HCT116 (cell line): ENCODE data around the gene PRMT7. TPM values are rescaled to one million over a fixed set of nuclear protein-coding genes. Genes with fewer than 3 reads are reported as not detected.

Experiments
- ATAC-seq: fragments of 200-7000 bp; cut with Tn5 transposase; 2 replicates; pipeline ENCODE4 v1.9.1; 2020; ENCODE audit warnings: mild to moderate bottlenecking, moderate library complexity
- BruUV-seq: library from RNA; stranded (reverse); fragments of 400-500 nt; replicated peaks from 2 replicates; lab custom pipeline; 2021; lab: Mats Ljungman, UMichigan
- CTCF ChIA-PET: fragments of 300-600 bp; sonication (Branson Sonifier 250); formaldehyde crosslinking; loops from one replicate; lab custom pipeline; 2021; ENCODE audit warnings: antibody characterized with exemption; lab: Charles Lee
- POLR2A ChIA-PET: fragments of 300-600, 350-600 bp; sonication (Branson Sonifier 250); formaldehyde crosslinking; loops from one replicate; lab custom pipeline; 2021; ENCODE audit warnings: antibody characterized with exemption; lab: Charles Lee
- RAD21 ChIA-PET, 2 experiments: fragments of 300-600 bp; sonication (Branson Sonifier 250); formaldehyde crosslinking; loops; one replicate each; lab custom pipeline; 2023; ENCODE audit warnings: low total read pairs in 2 of 2; ENCODE audit not compliant: uncharacterized antibody in 2 of 2, unreplicated experiment in 2 of 2, low non-redundant PET in 1 of 2; lab: Charles Lee
- DNase-seq: peaks from one replicate; pipeline ENCODE4 v3.0.0-alpha.2; 2010; ENCODE audit warnings: low read depth, low spot score
- H2AFZ ChIP-seq: fragments of 200-600 bp; shearing (Covaris generic), sonication (generic); 2 replicates; pipeline ENCODE4 v1.6.1; 2017; ENCODE audit warnings: low read depth, mixed run types, mixed read lengths, antibody characterized with exemption, low read length; ENCODE audit not compliant: poor library complexity, severe bottlenecking
- H3K27ac ChIP-seq: 2 replicates; pipeline ENCODE4 v1.5.1; 2012; ENCODE audit warnings: low read depth, low read length
- H3K27me3 ChIP-seq: fragments of 200-600 bp; sonication (generic); 2 replicates; pipeline ENCODE4 v1.6.1; 2016; ENCODE audit warnings: mixed run types, low read length, mixed read lengths; ENCODE audit not compliant: insufficient read depth
- H3K36me3 ChIP-seq, 2 experiments: fragments of 200-500 bp in 1 of 2; fragments of 200-600 bp in 1 of 2; sonication (Bioruptor generic) in 1 of 2; sonication (generic) in 1 of 2; 2 replicates each; pipeline versions ENCODE4 v1.5.1 to v1.6.1; 2014 to 2016; ENCODE audit warnings: low read length in 2 of 2, inconsistent platforms in 1 of 2, mixed read lengths in 1 of 2, mixed run types in 1 of 2; ENCODE audit not compliant: insufficient read depth in 2 of 2, control insufficient read depth in 1 of 2
- H3K4me1 ChIP-seq, 2 experiments: fragments of 200-600 bp in 1 of 2; sonication (generic) in 1 of 2; 2 replicates each; pipeline versions ENCODE4 v1.5.1 to v1.6.1; 2012 to 2017; ENCODE audit warnings: low read length in 2 of 2, inconsistent platforms in 1 of 2, mild to moderate bottlenecking in 1 of 2, mixed read lengths in 1 of 2, mixed run types in 1 of 2, moderate library complexity in 1 of 2; ENCODE audit not compliant: insufficient read depth in 2 of 2, control insufficient read depth in 1 of 2
- H3K4me2 ChIP-seq: fragments of 200-600 bp; sonication (generic); 2 replicates; pipeline ENCODE4 v1.6.1; 2017; ENCODE audit warnings: mixed run types, low read length, mixed read lengths
- H3K4me3 ChIP-seq, 2 experiments: fragments of 200-600 bp in 1 of 2; sonication (generic) in 1 of 2; replicated peaks in 1 of 2; 2 replicates each; pipeline ENCODE4 v1.5.1; 2011 to 2016; ENCODE audit warnings: low read length in 2 of 2, control low read depth in 1 of 2, low read depth in 1 of 2, mild to moderate bottlenecking in 1 of 2, mixed read lengths in 1 of 2, mixed run types in 1 of 2
- H3K79me2 ChIP-seq: fragments of 200-600 bp; sonication (generic); 2 replicates; pipeline ENCODE4 v1.6.1; 2017; ENCODE audit warnings: mild to moderate bottlenecking, mixed run types, low read length, moderate library complexity, mixed read lengths; ENCODE audit not compliant: insufficient read depth
- H3K9ac ChIP-seq: fragments of 200-600 bp; sonication (generic); 2 replicates; pipeline ENCODE4 v1.6.1; 2016; ENCODE audit warnings: low read length, mixed read lengths
- H3K9me2 ChIP-seq: fragments of 200-600 bp; sonication (generic), shearing (Covaris generic); 2 replicates; pipeline ENCODE4 v1.6.1; 2017; ENCODE audit warnings: mixed run types, mild to moderate bottlenecking, moderate library complexity; ENCODE audit not compliant: insufficient read depth
- H3K9me3 ChIP-seq, 2 experiments: fragments of 200-500 bp in 1 of 2; fragments of 200-600 bp in 1 of 2; sonication (Bioruptor generic) in 1 of 2; sonication (generic) in 1 of 2; 2 replicates each; pipeline ENCODE4 v1.6.1; 2014 to 2017; ENCODE audit warnings: low read length in 2 of 2, mixed read lengths in 2 of 2, inconsistent platforms in 1 of 2, low read depth in 1 of 2, mild to moderate bottlenecking in 1 of 2, mixed run types in 1 of 2, moderate library complexity in 1 of 2; ENCODE audit not compliant: control insufficient read depth in 1 of 2, insufficient read depth in 1 of 2
- H4K20me1 ChIP-seq: fragments of 200-600 bp; sonication (generic), shearing (Covaris generic); 2 replicates; pipeline ENCODE4 v1.6.1; 2017; ENCODE audit warnings: mixed run types, mild to moderate bottlenecking, moderate library complexity; ENCODE audit not compliant: insufficient read depth
- CTCF ChIP-seq, 3 experiments: fragments of 200-600 bp in 1 of 3; sonication (generic) in 1 of 3; IDR thresholded peaks in 2 of 3; conservative IDR thresholded peaks in 1 of 3; 2 replicates each; pipeline ENCODE4 v1.5.1; 2012 to 2017; ENCODE audit warnings: low read depth in 2 of 3, low read length in 2 of 3, antibody characterized with exemption in 1 of 3, borderline replicate concordance in 1 of 3, control low read depth in 1 of 3, mild to moderate bottlenecking in 1 of 3, mixed read lengths in 1 of 3, mixed run types in 1 of 3, moderate library complexity in 1 of 3; ENCODE audit not compliant: insufficient read depth in 1 of 3
- EGR1 ChIP-seq: IDR thresholded peaks from 2 replicates; pipeline ENCODE4 v1.6.1; 2012; ENCODE audit warnings: low read depth
- JUND ChIP-seq: IDR thresholded peaks from 2 replicates; pipeline ENCODE4 v1.6.1; 2012
- MAX ChIP-seq: IDR thresholded peaks from 2 replicates; pipeline ENCODE4 v1.6.1; 2012
- POLR2A ChIP-seq: IDR thresholded peaks from 2 replicates; pipeline ENCODE4 v1.7.0; 2011; ENCODE audit warnings: borderline replicate concordance; ENCODE audit not compliant: insufficient read depth, insufficient read length; ENCODE audit errors: extremely low read depth
- POLR2AphosphoS5 ChIP-seq: IDR thresholded peaks from 2 replicates; pipeline ENCODE4 v1.6.1; 2011; ENCODE audit warnings: mild to moderate bottlenecking, low read depth, low read length, moderate library complexity
- REST ChIP-seq: IDR thresholded peaks from 2 replicates; pipeline ENCODE4 v1.6.1; 2012; ENCODE audit warnings: low read depth
- SRF ChIP-seq: IDR thresholded peaks from 2 replicates; pipeline ENCODE4 v1.6.1; 2012; ENCODE audit warnings: low read depth
- TCF7L2 ChIP-seq: IDR thresholded peaks from 2 replicates; pipeline ENCODE4 v1.7.0; 2011; ENCODE audit warnings: borderline replicate concordance, inconsistent platforms; ENCODE audit not compliant: insufficient read depth, insufficient read length; ENCODE audit errors: extremely low read depth
- YY1 ChIP-seq: IDR thresholded peaks from 2 replicates; pipeline ENCODE4 v1.6.1; 2011; ENCODE audit warnings: low read length, low read depth, moderate library complexity, mild to moderate bottlenecking; ENCODE audit not compliant: insufficient replicate concordance; ENCODE audit errors: extremely low read depth
- ZFX ChIP-seq: fragments of 450-650 bp; IDR thresholded peaks from 2 replicates; pipeline ENCODE4 v1.6.1; 2017
- intact Hi-C: fragments of 100-400 bp; cut with micrococcal nuclease; formaldehyde crosslinking; loops from 2 replicates; pipeline ENCODE4 v1.10.0; 2022
- total RNA-seq: library from RNA; stranded (reverse); gene quantifications from one replicate; pipeline ENCODE4 v1.2.1, GENCODE V29; 2021; ENCODE audit not compliant: unreplicated experiment

Gene PRMT7
- total RNA-seq, 1 experiment from 2014 or later = 34.4 TPM

- TF ChIP-seq YY1 = no peak
- TF ChIP-seq MAX = no peak
- no peak for TF ChIP-seq TCF7L2
- no peak for TF ChIP-seq EGR1
- TF ChIP-seq REST = no peak
These were observed 47.2 kb upstream of the PRMT7 start (continued) for GRCh38 chr16:68263559-68264127.

- H3K4me3 ChIP-seq = peak within 1 kb of the TSS; percentile 73 to 85
- no peaks in the 10 kb centered on the region for H3K9me2 ChIP-seq
- TF ChIP-seq JUND (no peak), POLR2A (peak; percentile 82), MAX (peak; percentile 68), SRF (no peak), POLR2AphosphoS5 (peak; percentile 18; the same call in 1 of the 2 replicates), EGR1 (peak; percentile 67), CTCF (IDR thresholded peaks at IDR 0.05 in 2 of 3, conservative IDR thresholded peaks at IDR 0.05 in 1 of 3; ENCODE audit: borderline replicate concordance in 1 of 3, insufficient read depth in 1 of 3, low read depth in 2 of 3, low read length in 2 of 3) (peak; percentile 67 to 76 (median 71)), ZFX (peak; percentile 84)
- CTCF ChIA-PET = interaction anchor here (0.6 to 5.2 kb wide), 22 partner anchors 8 to 604 kb away, joined by 3 to 54 read pairs (median 4); partner anchors contain the start of genes ACD, ESRP2, PLA2G15 and PRMT7
- no peaks in the 10 kb centered on the region for H3K27me3 ChIP-seq
- RAD21 ChIA-PET = interaction anchor here (0.6 to 1.5 kb wide), 3 partner anchors 46 to 553 kb away, joined by 3 to 4 read pairs (median 3); partner anchors contain the start of genes PRMT7 (in 1 of the 2) and SLC7A6OS (in 1 of the 2)
- POLR2A ChIA-PET = interaction anchor here (0.6 to 1.6 kb wide), 9 partner anchors 10 to 1638 kb away, joined by 3 to 6 read pairs (median 3); partner anchors contain the start of genes PLA2G15, PRMT7 and SLC7A6OS
- peak; percentile 27 for DNase-seq
- peaks cover 12% of the 10 kb centered on the region; the same call in 1 of the 2 replicates for H4K20me1 ChIP-seq
- peak within 1 kb of the TSS; percentile 89 for H3K4me2 ChIP-seq
- peak within 1 kb of the TSS; percentile 91 for H3K27ac ChIP-seq
- H3K9me3 ChIP-seq = no peaks in the 10 kb centered on the region
- peaks cover 25 to 33% of the 10 kb centered on the region in 2 experiments for H3K4me1 ChIP-seq
- BruUV-seq = TSS peak; percentile 38
- H3K36me3 ChIP-seq = no peaks in the 10 kb centered on the region
- intact Hi-C loops = loop anchor here (5.0 kb wide), 1 partner anchor 48 kb away; the partner anchor contains the start of genes PRMT7 and SLC7A6OS
- peak within 1 kb of the TSS; percentile 32 for H2AFZ ChIP-seq
- H3K9ac ChIP-seq = peak within 1 kb of the TSS; percentile 88
- peaks cover 49% of the 10 kb centered on the region for H3K79me2 ChIP-seq
- peak; percentile 74 for ATAC-seq
These were observed 46.4 kb upstream of the PRMT7 start, which contains the start of gene SLC7A6 for GRCh38 chr16:68264128-68265077. TSS of gene SLC7A6 (plus strand) at chr16:68264526. CDS start at chr16:68274727, 10,201 bp downstream.
